ENCODE data around the gene LRRC63. TPM values are rescaled to one million over a fixed set of nuclear protein-coding genes. Genes with fewer than 3 reads are reported as not detected.
"Not testable (repeated sequence)": the region's sequence is repeated elsewhere in the genome, so short reads cannot be mapped to it uniquely, and the experiment has no call there.

LRRC63 gene, protein sequence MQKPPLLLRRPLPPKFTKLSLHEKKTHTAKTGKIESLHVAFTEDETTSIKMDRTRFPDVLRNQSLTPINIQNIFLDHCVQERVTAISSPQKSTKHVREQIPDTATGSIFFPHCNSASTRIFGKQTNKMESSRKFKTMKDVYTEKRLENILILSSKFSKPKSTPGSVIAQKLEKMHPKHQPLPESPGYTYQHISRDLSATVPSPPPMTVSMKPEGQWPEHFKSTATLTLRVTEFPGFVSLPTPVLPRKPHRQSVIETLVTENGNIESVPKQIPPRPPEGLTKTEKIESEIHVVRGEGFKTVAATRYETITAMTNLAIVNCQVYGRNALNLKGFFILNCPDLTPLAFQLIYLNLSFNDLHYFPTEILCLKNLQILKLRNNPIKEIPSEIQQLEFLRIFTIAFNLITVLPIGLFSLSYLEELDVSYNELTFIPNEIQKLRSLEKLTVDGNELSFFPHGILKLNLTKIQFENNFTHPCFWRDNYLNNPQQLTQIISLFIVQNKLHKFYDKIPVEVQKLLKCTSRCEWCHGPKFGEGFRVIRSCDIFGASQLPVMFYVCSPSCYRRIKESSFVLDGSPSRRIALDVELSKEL
- total RNA-seq (0.04 TPM), polyA plus RNA-seq (ENCODE audit: insufficient read depth in 1 of 8, insufficient read length in 8 of 8, low replicate concordance in 1 of 8) (under 1 TPM in 5 of 8 donors, not detected in 3; 0.06 to 0.17 (median 0.09) TPM)
- long read RNA-seq, donor 1: 0 reads
- long read RNA-seq, donor 2: 0 reads
- long read RNA-seq, donor 3: 0 reads
- long read RNA-seq, donor 4: 0 reads
- long read RNA-seq, donor 5: 0 reads
- long read RNA-seq, donor 6: 0 reads
- long read RNA-seq, donor 7: 0 reads
- long read RNA-seq, donor 8: 0 reads
- long read RNA-seq, donor 9: 0 reads
- long read RNA-seq, donor 10: 0 reads
- long read RNA-seq, donor 11: 0 reads

DNA sequence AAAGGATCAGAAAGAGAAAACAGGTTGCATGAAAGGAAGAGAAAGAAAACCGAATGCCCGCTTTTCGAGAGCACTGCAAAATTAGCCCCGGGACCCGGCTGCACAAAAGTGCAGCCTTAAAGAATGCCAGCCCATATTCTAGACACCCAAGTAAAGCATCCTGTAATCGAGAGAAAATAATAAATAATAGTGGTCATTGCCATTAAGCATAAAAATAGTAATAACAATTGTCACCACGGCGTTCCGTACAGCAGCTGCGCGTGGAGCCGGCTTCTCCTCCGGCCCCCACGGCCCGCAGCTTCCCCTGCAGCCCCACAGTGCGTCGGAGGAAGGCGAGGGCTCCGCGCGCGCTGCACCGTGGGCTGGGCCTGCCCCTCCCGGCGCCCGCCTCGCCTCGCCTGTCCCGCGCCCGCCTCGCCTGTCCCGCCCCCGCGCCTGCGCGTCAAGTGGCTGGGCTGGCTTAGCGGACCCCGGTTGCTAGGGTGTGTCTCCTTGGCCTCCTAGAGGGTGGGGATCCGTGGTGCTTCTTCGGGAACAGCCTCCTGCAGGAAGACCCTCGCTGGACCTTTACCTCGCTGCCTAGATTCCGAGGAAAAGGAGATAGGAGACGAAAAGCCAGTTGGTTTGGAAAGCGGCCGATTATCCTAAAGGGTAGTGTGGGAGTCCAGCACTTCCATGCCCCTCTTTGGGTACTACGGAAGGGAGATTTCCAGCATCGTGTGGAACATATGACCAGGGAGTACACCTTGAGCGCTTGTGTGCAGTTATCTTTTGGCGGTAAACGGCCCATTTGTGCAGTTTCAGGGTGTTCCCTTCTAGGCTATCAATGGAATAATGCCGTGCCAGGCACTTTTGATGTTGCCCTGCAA lies at the start of gene LRRC63:
Gene LRRC63 (plus strand): TSS at position 446 of the 869 bp plus-strand sequence. CDS start 1,107 bp downstream, outside the sequence.
- Histone ChIP-seq H3K9me3 (replicated peaks; ENCODE audit: control insufficient read depth, low read depth, low read length) (no peaks in the 10 kb centered on the region), H3K4me3 (ENCODE audit: low read length) (peak within 1 kb of the TSS; percentile 47), H3K36me3 (ENCODE audit: control insufficient read depth, insufficient read depth, low read length) (no peaks in the 10 kb centered on the region), H3K4me1 (ENCODE audit: control insufficient read depth, insufficient read depth, low read length) (peaks cover 8% of the 10 kb centered on the region), H3K27me3 (ENCODE audit: control insufficient read depth, insufficient read depth, low read length) (peaks cover 4% of the 10 kb centered on the region), H3K27ac (ENCODE audit: low read length) (no peak within 1 kb of the TSS)
- WGBS (ENCODE audit: insufficient coverage): 3% methylated on average over 41 of the region's 53 CpGs
- DNase-seq: peak; percentile 80

DNA sequence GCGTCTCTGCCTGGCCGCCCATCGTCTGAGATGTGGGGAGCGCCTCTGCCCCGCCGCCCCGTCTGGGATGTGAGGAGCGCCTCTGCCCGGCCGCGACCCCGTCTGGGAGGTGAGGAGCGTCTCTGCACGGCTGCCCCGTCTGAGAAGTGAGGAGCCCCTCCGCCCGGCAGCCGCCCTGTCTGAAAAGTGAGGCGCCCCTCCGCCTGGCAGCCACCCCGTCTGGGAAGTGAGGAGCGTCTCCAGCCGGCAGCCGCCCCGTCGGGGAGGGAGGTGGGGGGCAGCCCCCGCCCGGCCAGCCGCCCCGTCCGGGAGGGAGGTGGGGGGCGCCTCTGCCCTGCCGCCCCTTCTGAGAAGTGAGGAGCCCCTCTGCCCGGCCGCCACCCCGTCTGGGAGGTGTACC lies 49.0 kb upstream of the LRRC63 start:
- not testable (repeated sequence) for H3K4me1 ChIP-seq (ENCODE audit: control insufficient read depth, insufficient read depth, low read length); H3K4me3 ChIP-seq (ENCODE audit: low read length); DNase-seq; H3K27ac ChIP-seq (ENCODE audit: low read length); H3K9me3 ChIP-seq (replicated peaks; ENCODE audit: control insufficient read depth, low read depth, low read length); H3K36me3 ChIP-seq (ENCODE audit: control insufficient read depth, insufficient read depth, low read length); H3K27me3 ChIP-seq (ENCODE audit: control insufficient read depth, insufficient read depth, low read length)
- WGBS (ENCODE audit: insufficient coverage): 95% methylated on average over 13 of the region's 36 CpGs

DNA sequence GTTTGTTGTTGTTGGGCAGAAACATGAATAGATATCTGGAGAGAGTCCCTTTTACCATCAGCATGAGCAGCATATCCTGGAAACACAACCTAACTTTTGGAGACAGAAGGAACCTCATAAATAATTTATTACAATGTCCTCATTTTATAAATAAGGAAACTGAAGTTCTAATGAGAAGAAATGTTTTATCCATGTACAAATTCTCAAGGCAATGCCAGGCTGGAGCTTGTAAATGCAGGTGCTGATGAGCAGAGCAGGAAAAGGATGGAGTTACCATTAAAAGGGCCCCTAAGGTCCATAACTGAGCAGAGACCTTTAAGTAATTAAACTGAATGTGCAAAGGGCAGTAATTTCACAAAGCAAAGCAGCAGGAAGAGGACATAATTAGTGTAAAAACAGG lies 47.1 kb upstream of the LRRC63 start:
- H3K36me3 ChIP-seq (ENCODE audit: control insufficient read depth, insufficient read depth, low read length): no peaks in the 10 kb centered on the region
- no peaks in the 10 kb centered on the region for H3K9me3 ChIP-seq (replicated peaks; ENCODE audit: control insufficient read depth, low read depth, low read length)
- H3K4me1 ChIP-seq (ENCODE audit: control insufficient read depth, insufficient read depth, low read length): no peaks in the 10 kb centered on the region
- peaks cover 2% of the 10 kb centered on the region for H3K27me3 ChIP-seq (ENCODE audit: control insufficient read depth, insufficient read depth, low read length)
- DNase-seq: no peak
- no peak overlapping the region for H3K27ac ChIP-seq (ENCODE audit: low read length)
- no peak overlapping the region for H3K4me3 ChIP-seq (ENCODE audit: low read length)

DNA sequence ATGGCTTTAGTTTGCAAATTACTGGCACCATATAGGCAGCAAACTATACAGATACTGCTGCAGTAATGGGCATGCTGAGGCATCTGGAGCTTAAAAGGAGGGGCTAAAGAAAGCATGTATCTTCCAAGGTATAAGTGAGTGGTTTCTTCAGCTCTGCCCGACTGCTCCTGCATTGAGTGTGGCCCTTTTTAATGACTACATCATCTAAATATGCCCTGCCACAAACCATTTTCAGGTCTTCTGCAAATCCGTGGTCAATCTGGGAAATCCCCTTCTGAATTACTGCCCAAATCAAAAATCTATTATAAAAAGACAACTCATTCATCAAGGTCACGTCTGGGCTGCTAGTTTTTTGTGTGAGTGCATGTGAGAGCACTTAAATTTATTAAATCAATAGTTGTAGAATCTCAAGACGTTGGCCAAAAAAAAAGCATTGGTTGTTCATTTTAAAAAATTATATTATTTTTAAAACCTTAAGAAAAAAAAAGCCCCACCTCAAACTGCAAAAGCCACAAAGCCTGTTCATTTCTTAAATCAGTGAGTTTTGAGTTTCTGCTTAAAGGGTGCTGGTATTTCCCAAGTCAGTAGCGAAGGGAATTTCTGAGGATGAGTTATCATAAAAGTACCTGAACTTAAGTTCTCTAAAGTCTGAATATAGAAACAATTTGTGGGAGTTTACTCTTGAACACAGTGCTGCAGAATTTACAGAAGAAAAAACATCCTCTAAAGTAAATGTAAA lies 46.1 kb upstream of the LRRC63 start:
- Histone ChIP-seq H3K4me1 (ENCODE audit: control insufficient read depth, insufficient read depth, low read length) (peaks cover 4% of the 10 kb centered on the region), H3K9me3 (replicated peaks; ENCODE audit: control insufficient read depth, low read depth, low read length) (no peaks in the 10 kb centered on the region), H3K36me3 (ENCODE audit: control insufficient read depth, insufficient read depth, low read length) (no peaks in the 10 kb centered on the region), H3K4me3 (ENCODE audit: low read length) (no peak overlapping the region), H3K27ac (ENCODE audit: low read length) (no peak overlapping the region), H3K27me3 (ENCODE audit: control insufficient read depth, insufficient read depth, low read length) (peaks cover 2% of the 10 kb centered on the region)
- no peak for DNase-seq
- WGBS (ENCODE audit: insufficient coverage): no CpG with 5 or more reads among the region's 5 CpGs

DNA sequence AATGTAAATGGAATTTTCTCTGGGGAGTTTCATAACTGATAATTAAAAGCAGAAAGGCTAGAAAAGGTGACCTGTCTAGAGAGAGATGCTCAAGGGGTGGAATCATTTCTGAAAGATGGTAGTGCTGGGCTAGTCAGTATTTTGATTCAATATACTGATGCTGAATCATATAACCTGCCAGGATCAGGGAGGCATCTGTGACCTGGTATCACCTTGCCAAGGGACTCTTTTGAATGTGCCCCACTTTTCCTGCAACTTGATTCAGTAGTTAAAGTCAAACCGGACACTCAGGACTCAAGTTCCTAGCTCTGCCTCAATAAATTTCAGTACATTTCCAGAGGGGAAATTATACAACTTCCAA lies 45.5 kb upstream of the LRRC63 start:
- DNase-seq: no peak
- no peak overlapping the region for H3K27ac ChIP-seq (ENCODE audit: low read length)
- H3K9me3 ChIP-seq (replicated peaks; ENCODE audit: control insufficient read depth, low read depth, low read length): no peaks in the 10 kb centered on the region
- peaks cover 2% of the 10 kb centered on the region for H3K27me3 ChIP-seq (ENCODE audit: control insufficient read depth, insufficient read depth, low read length)
- H3K4me3 ChIP-seq (ENCODE audit: low read length): no peak overlapping the region
- H3K36me3 ChIP-seq (ENCODE audit: control insufficient read depth, insufficient read depth, low read length): no peaks in the 10 kb centered on the region
- WGBS (ENCODE audit: insufficient coverage): no CpG with 5 or more reads among the region's 1 CpG
- H3K4me1 ChIP-seq (ENCODE audit: control insufficient read depth, insufficient read depth, low read length): peaks cover 4% of the 10 kb centered on the region

DNA sequence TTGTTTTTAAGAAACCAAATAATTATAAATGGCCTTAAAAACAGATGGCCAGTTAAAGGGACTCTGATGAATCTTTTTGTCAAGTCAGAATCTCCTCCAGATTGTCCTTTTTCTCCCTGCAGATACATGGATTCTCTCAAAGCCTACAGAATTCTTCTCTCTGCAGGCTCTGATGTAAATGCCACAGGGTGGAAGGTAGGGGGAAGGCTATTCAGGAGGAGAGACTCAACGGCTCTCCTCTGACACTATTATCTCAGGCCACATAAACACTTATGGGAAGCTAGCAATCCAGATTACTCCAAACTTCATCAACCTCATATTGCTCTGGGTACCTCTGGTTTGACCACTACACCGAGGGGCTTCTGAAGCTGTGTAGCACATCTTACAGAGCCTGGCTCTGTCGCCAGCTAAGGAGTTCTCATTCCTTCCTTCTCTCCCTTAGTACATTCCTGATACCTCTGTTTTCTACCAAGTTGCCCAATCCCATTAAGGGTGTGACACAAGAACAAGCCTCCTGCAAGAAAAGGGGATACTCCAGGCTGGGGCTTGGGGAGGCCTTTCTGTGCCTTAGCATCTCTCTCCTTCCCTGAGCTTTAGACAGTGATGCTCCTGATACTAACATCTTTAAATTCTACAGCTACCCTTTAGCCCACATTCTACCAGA lies 44.6 kb upstream of the LRRC63 start:
- H3K9me3 ChIP-seq (replicated peaks; ENCODE audit: control insufficient read depth, low read depth, low read length): no peaks in the 10 kb centered on the region
- H3K27me3 ChIP-seq (ENCODE audit: control insufficient read depth, insufficient read depth, low read length): peaks cover 2% of the 10 kb centered on the region
- no peak for DNase-seq
- WGBS (ENCODE audit: insufficient coverage): 67% methylated on average over 1 of the region's 3 CpGs
- H3K36me3 ChIP-seq (ENCODE audit: control insufficient read depth, insufficient read depth, low read length): no peaks in the 10 kb centered on the region
- H3K4me1 ChIP-seq (ENCODE audit: control insufficient read depth, insufficient read depth, low read length): peaks cover 4% of the 10 kb centered on the region
- H3K4me3 ChIP-seq (ENCODE audit: low read length): no peak overlapping the region
- no peak overlapping the region for H3K27ac ChIP-seq (ENCODE audit: low read length)

DNA sequence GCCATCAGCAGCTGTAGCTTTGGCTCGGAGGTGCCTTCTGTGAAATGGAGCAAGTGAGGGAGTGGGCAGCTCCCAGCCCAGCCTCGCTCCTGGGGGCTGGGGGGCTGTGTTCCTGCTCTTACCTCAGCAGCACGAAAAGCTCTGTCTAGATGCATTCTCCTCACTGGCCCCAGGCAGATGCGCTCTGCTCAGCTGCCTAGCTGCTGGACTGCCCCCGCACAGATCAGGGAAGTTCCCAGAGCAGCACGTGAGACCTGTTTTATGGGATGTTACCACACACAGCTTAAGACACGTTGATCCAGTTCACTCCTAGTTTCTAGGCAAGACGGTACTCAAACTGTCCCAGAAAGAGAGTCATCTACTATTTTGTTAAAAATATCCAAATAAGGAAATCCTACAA lies 43.4 kb upstream of the LRRC63 start:
- Histone ChIP-seq H3K36me3 (ENCODE audit: control insufficient read depth, insufficient read depth, low read length) (no peaks in the 10 kb centered on the region), H3K9me3 (replicated peaks; ENCODE audit: control insufficient read depth, low read depth, low read length) (no peaks in the 10 kb centered on the region), H3K4me1 (ENCODE audit: control insufficient read depth, insufficient read depth, low read length) (peaks cover 4% of the 10 kb centered on the region), H3K27ac (ENCODE audit: low read length) (no peak overlapping the region), H3K4me3 (ENCODE audit: low read length) (no peak overlapping the region), H3K27me3 (ENCODE audit: control insufficient read depth, insufficient read depth, low read length) (peaks cover 2% of the 10 kb centered on the region)
- DNase-seq: peak; percentile 56
- WGBS (ENCODE audit: insufficient coverage): 34% methylated on average over 5 of the region's 8 CpGs

DNA sequence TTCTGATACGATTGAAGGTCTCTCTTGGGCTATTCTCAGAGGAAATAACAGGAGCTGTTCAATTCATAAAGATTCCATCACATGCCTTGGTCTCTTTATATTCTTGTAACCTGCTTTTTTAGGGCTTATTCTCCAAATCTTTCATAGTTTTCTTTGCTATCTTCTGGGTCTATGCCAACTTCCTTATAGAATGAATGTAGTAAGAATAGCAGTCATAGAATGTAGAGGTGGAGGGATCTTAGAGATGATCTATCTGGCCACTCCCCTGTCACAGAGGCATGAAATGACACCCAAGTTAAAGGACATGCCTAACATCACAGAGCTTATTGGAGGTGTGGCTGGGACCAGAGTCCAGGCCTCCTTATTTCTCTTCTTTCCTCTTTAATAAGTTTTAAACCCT lies 42.9 kb upstream of the LRRC63 start:
- Histone ChIP-seq H3K4me3 (ENCODE audit: low read length) (no peak overlapping the region), H3K27me3 (ENCODE audit: control insufficient read depth, insufficient read depth, low read length) (peaks cover 2% of the 10 kb centered on the region), H3K27ac (ENCODE audit: low read length) (no peak overlapping the region), H3K36me3 (ENCODE audit: control insufficient read depth, insufficient read depth, low read length) (no peaks in the 10 kb centered on the region), H3K9me3 (replicated peaks; ENCODE audit: control insufficient read depth, low read depth, low read length) (no peaks in the 10 kb centered on the region), H3K4me1 (ENCODE audit: control insufficient read depth, insufficient read depth, low read length) (peaks cover 4% of the 10 kb centered on the region)
- no peak for DNase-seq
- WGBS (ENCODE audit: insufficient coverage): no CpG with 5 or more reads among the region's 1 CpG

DNA sequence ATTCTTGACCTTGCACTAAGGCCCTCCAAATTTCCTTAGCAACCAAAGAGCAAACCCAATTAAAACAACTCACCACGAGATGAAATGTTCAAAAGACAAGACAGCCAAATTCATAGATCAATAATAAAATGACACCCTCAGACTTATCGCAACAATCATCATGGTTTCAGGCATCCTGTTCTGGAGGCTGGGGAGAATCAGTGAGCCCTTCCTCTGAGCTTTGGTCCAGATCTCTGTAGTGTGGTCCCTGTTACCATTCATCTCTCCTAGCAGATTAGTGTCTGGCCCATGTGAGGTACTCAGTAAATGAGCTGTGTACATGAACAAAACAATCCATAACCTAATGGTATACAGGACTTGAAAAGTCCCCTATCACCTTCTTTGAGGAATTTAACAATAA lies 42.0 kb upstream of the LRRC63 start:
- H3K27ac ChIP-seq (ENCODE audit: low read length): no peak overlapping the region
- peaks cover 4% of the 10 kb centered on the region for H3K4me1 ChIP-seq (ENCODE audit: control insufficient read depth, insufficient read depth, low read length)
- H3K4me3 ChIP-seq (ENCODE audit: low read length): no peak overlapping the region
- H3K27me3 ChIP-seq (ENCODE audit: control insufficient read depth, insufficient read depth, low read length): peaks cover 2% of the 10 kb centered on the region
- DNase-seq: no peak
- no peaks in the 10 kb centered on the region for H3K36me3 ChIP-seq (ENCODE audit: control insufficient read depth, insufficient read depth, low read length)
- H3K9me3 ChIP-seq (replicated peaks; ENCODE audit: control insufficient read depth, low read depth, low read length): no peaks in the 10 kb centered on the region
- WGBS (ENCODE audit: insufficient coverage): no CpG with 5 or more reads among the region's 2 CpGs

All from muscle of leg (tissue), 16 donors.